Stimulated activated naive CD8-positive, alpha-beta T cell treated with anti-CD3 and anti-CD28 coated beads, Interleukin-15, Interleukin-2, amounts not matched to agents 100 U/mL and 50 U/mL, for 24 hours (primary cell): ENCODE measurements around the gene MRPL42.
"Not testable (repeated sequence)": the region's sequence is repeated elsewhere in the genome, so short reads cannot be mapped to it uniquely, and the experiment has no call there.

Experiments used
- ATAC-seq: fragments of 150-1000 bp; cut with Tn5 transposase; one replicate; pipeline ENCODE4 v1.10.0; 2021
- DNase-seq: peaks from one replicate; pipeline ENCODE4 v3.0.0; 2021

Gene MRPL42

GRCh38 chr12:93447555-93448290 lies 19.6 kb upstream of the MRPL42 start:
- DNase-seq (no peak), ATAC-seq (peak; percentile 26)

GRCh38 chr12:93448796-93449195 lies 18.5 kb upstream of the MRPL42 start:
- no peak for ATAC-seq
- DNase-seq: no peak

GRCh38 chr12:93449277-93449676 lies 18.0 kb upstream of the MRPL42 start:
- DNase-seq: no peak
- no peak for ATAC-seq

- no peak for ATAC-seq
Observed at GRCh38 chr12:93451423-93452158, 15.7 kb upstream of the MRPL42 start.

GRCh38 chr12:93453633-93454032 lies 13.7 kb upstream of the MRPL42 start:
- DNase-seq (no peak), ATAC-seq (no peak)

More at GRCh38 chr12:93451423-93452158, 15.7 kb upstream of the MRPL42 start:
- no peak for DNase-seq

- no peak for DNase-seq
- no peak for ATAC-seq
Observed at GRCh38 chr12:93456077-93456476, 11.2 kb upstream of the MRPL42 start.

GRCh38 chr12:93459097-93459496 lies 8.2 kb upstream of the MRPL42 start:
- no peak for ATAC-seq
- DNase-seq: no peak

GRCh38 chr12:93460003-93460402 lies 7.3 kb upstream of the MRPL42 start:
- ATAC-seq (no peak), DNase-seq (no peak)

- ATAC-seq (no peak), DNase-seq (no peak)
Observed at GRCh38 chr12:93460902-93461301, 6.4 kb upstream of the MRPL42 start.

GRCh38 chr12:93461503-93461902 lies 5.8 kb upstream of the MRPL42 start:
- ATAC-seq: no peak
- DNase-seq: no peak

- no peak for DNase-seq
- no peak for ATAC-seq
Observed at GRCh38 chr12:93465841-93466240, 1.5 kb upstream of the MRPL42 start.

GRCh38 chr12:93466625-93467350 lies 526 bp upstream of the MRPL42 start:
- DNase-seq: no peak
- no peak for ATAC-seq

GRCh38 chr12:93468008-93468371 lies 676 bp downstream of the MRPL42 start:
- ATAC-seq (peak; percentile 10), DNase-seq (no peak)

- no peak for ATAC-seq
- DNase-seq: no peak
Observed at GRCh38 chr12:93469386-93469785, 2.1 kb downstream of the MRPL42 start.

- DNase-seq: no peak
- ATAC-seq: no peak
Observed at GRCh38 chr12:93476555-93476954, 9.2 kb downstream of the MRPL42 start.

GRCh38 chr12:93482721-93483120 lies 15.4 kb downstream of the MRPL42 start:
- ATAC-seq (no peak), DNase-seq (no peak)

GRCh38 chr12:93483151-93483807 lies 16.0 kb downstream of the MRPL42 start:
- DNase-seq: no peak

GRCh38 chr12:93484315-93484981 lies 17.1 kb downstream of the MRPL42 start:
- ATAC-seq (no peak), DNase-seq (no peak)

More at GRCh38 chr12:93483151-93483807, 16.0 kb downstream of the MRPL42 start:
- no peak for ATAC-seq

GRCh38 chr12:93492808-93493207 lies 25.5 kb downstream of the MRPL42 start:
- ATAC-seq, DNase-seq: not testable (repeated sequence)

- no peak for DNase-seq
- no peak for ATAC-seq
Observed at GRCh38 chr12:93494096-93494495, 26.8 kb downstream of the MRPL42 start.

GRCh38 chr12:93497456-93497855 lies 30.1 kb downstream of the MRPL42 start:
- DNase-seq: no peak
- ATAC-seq: no peak

- not testable (repeated sequence) for DNase-seq, ATAC-seq
Observed at GRCh38 chr12:93498813-93499212, 31.5 kb downstream of the MRPL42 start.
